HAP-1 (cell line): ENCODE data around the gene CLDN14.

Source experiments
- DNase-seq, 2 experiments: peaks; one replicate each; pipeline ENCODE4 v3.0.0-alpha.2; 2016 to 2020; ENCODE audit warnings: low spot score in 2 of 2
- H3K27me3 ChIP-seq: fragments of 250-450 bp; sonication (Bioruptor Pico); 2 replicates; pipeline ENCODE4 v1.5.1; 2020; ENCODE audit warnings: low read depth, mild to moderate bottlenecking, moderate library complexity
- H3K36me3 ChIP-seq: fragments of 250-450 bp; sonication (Bioruptor Pico); replicated peaks from 2 replicates; pipeline ENCODE4 v1.5.1; 2020; ENCODE audit warnings: mild to moderate bottlenecking
- H3K4me1 ChIP-seq: fragments of 250-450 bp; sonication (Bioruptor Pico); 2 replicates; pipeline ENCODE4 v1.5.1; 2020; ENCODE audit warnings: mild to moderate bottlenecking
- H3K4me3 ChIP-seq: fragments of 250-450 bp; sonication (Bioruptor Pico); 2 replicates; pipeline ENCODE4 v1.5.1; 2020; ENCODE audit warnings: mild to moderate bottlenecking, moderate library complexity
- H3K9me3 ChIP-seq: fragments of 250-450 bp; sonication (Bioruptor Pico); 2 replicates; pipeline ENCODE4 v1.5.1; 2020; ENCODE audit warnings: mild to moderate bottlenecking, moderate library complexity
- in situ Hi-C: fragments of 300-500 bp; cut with MboI; formaldehyde crosslinking; loops from 3 replicates; pipeline ENCODE4 v1.14.3; 2020; ENCODE audit warnings: low sequenced_read_pairs, inconsistent platforms, mixed read lengths

Gene CLDN14, protein sequence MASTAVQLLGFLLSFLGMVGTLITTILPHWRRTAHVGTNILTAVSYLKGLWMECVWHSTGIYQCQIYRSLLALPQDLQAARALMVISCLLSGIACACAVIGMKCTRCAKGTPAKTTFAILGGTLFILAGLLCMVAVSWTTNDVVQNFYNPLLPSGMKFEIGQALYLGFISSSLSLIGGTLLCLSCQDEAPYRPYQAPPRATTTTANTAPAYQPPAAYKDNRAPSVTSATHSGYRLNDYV

GRCh38 chr21:36479415-36480402 is at the start of gene CLDN14:
CLDN14 (minus strand) TSS chr21:36480122; CDS start chr21:36461695, 18,427 bp downstream.
- H3K27me3 ChIP-seq = no peaks in the 10 kb centered on the region
- no peak for DNase-seq

DNA sequence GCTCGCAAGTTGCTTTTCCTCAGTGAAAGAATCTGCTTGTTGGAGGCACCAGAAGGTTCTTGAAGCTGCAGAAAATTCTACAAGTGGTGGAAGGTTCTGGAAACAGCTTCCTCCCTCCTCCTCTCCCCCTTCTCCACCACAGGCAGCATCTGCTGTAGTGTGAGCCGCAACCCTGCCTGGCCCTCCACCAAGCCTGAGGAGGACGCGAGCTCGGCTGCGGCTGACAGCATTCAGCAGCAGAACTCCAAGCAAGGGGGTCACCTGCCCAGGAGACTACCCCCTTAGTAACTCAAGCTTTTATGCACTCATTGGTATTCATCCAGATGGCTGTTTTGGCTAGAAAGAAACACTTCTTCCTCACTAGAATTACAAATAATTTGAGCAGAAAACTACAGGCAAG is 48.8 kb upstream of the CLDN14 start:
- Histone ChIP-seq H3K4me1 (no peaks in the 10 kb centered on the region), H3K9me3 (no peaks in the 10 kb centered on the region), H3K4me3 (no peak overlapping the region), H3K36me3 (no peaks in the 10 kb centered on the region), H3K27me3 (no peaks in the 10 kb centered on the region)
- in situ Hi-C loops = no loop called here
- no peak for DNase-seq

More at GRCh38 chr21:36479415-36480402, at the start of gene CLDN14:
- Histone ChIP-seq H3K4me1 (no peaks in the 10 kb centered on the region), H3K36me3 (no peaks in the 10 kb centered on the region), H3K4me3 (no peak within 1 kb of the TSS), H3K9me3 (no peaks in the 10 kb centered on the region)
- in situ Hi-C loops = no loop called here

DNA sequence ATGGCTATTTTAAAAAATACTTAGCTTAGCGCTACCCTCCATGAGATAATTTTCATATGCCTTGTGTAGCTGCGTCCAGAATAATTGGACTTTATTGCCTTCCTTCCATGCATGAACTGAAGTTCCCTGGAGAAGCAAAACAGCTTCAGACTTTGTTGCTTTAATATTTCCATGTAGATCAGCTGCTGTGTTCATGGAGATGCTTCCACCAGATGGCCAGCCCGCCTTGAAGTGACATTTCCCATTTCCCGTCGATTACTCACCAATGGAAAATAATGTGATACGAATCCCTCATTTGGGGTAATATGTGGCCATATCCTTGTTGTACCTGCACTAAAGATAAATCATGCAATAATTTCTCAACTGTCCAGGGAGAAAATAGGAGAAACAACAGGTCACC is 47.4 kb upstream of the CLDN14 start:
- Histone ChIP-seq H3K36me3 (no peaks in the 10 kb centered on the region), H3K9me3 (no peaks in the 10 kb centered on the region), H3K27me3 (no peaks in the 10 kb centered on the region), H3K4me1 (no peaks in the 10 kb centered on the region), H3K4me3 (no peak overlapping the region)
- no peak for DNase-seq
- in situ Hi-C loops = no loop called here

DNA sequence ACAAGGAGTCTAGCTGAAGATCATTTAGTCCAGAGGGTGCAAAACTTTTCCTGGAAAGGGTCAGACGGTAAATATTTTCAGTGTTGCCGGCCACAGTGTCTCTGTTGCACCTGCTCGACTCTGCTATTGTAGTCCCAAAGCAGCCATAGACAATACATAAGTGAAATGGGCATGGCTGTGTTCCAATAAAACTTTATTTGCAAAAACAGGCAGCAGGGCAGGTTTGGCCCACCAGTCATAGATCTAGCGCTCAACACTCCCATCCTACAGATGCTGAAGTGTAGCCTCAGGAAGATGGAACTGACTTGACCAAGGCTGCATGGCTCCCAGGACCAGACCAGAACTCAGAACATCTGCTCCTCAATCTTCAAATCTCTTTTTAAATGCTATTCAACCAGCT is 46.2 kb upstream of the CLDN14 start:
- H3K4me3 ChIP-seq = no peak overlapping the region
- H3K36me3 ChIP-seq = no peaks in the 10 kb centered on the region
- H3K4me1 ChIP-seq = no peaks in the 10 kb centered on the region
- in situ Hi-C loops = no loop called here
- no peaks in the 10 kb centered on the region for H3K27me3 ChIP-seq
- no peaks in the 10 kb centered on the region for H3K9me3 ChIP-seq
- DNase-seq = no peak

GRCh38 chr21:36524477-36524876 is 44.6 kb upstream of the CLDN14 start:
- Histone ChIP-seq H3K36me3 (no peaks in the 10 kb centered on the region), H3K4me1 (no peaks in the 10 kb centered on the region), H3K9me3 (no peaks in the 10 kb centered on the region), H3K4me3 (no peak overlapping the region), H3K27me3 (no peaks in the 10 kb centered on the region)
- in situ Hi-C loops = no loop called here
- no peak for DNase-seq

DNA sequence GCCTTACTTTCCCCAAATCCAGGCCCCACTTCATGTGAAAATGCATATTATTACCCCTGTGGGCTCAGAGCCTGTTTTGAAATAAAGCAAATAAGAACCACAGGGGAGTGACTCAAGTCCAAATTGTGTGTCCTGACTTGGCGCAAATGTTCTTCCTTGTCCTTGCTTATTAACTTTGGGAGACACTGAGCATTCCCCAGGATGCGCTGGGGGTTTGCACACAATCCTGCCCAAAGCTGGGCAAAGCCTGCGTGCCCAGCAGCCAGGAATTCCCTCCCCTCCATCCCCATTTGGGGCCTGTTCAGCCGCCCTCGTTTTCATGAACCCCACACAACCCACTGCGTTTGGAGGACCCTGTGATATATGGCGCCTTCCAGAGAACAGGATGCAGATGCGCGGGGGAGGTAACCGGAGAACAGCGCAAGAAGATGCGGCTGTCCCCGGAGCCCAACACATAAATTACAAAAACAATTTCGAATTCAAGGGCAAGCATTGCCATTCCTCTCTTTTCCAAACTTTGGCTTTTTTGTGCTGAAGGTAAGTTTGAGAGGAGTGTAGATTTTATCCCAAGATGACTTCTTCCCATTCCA is 42.4 kb upstream of the CLDN14 start:
- no peaks in the 10 kb centered on the region for H3K4me1 ChIP-seq
- no peaks in the 10 kb centered on the region for H3K27me3 ChIP-seq
- no peak overlapping the region for H3K4me3 ChIP-seq
- DNase-seq = no peak
- in situ Hi-C loops = no loop called here
- no peaks in the 10 kb centered on the region for H3K9me3 ChIP-seq
- no peaks in the 10 kb centered on the region for H3K36me3 ChIP-seq

GRCh38 chr21:36518883-36519492 is 39.1 kb upstream of the CLDN14 start:
- no peaks in the 10 kb centered on the region for H3K36me3 ChIP-seq
- no peaks in the 10 kb centered on the region for H3K9me3 ChIP-seq
- H3K4me1 ChIP-seq = no peaks in the 10 kb centered on the region
- H3K27me3 ChIP-seq = no peaks in the 10 kb centered on the region
- in situ Hi-C loops = no loop called here
- no peak overlapping the region for H3K4me3 ChIP-seq
- no peak for DNase-seq

DNA sequence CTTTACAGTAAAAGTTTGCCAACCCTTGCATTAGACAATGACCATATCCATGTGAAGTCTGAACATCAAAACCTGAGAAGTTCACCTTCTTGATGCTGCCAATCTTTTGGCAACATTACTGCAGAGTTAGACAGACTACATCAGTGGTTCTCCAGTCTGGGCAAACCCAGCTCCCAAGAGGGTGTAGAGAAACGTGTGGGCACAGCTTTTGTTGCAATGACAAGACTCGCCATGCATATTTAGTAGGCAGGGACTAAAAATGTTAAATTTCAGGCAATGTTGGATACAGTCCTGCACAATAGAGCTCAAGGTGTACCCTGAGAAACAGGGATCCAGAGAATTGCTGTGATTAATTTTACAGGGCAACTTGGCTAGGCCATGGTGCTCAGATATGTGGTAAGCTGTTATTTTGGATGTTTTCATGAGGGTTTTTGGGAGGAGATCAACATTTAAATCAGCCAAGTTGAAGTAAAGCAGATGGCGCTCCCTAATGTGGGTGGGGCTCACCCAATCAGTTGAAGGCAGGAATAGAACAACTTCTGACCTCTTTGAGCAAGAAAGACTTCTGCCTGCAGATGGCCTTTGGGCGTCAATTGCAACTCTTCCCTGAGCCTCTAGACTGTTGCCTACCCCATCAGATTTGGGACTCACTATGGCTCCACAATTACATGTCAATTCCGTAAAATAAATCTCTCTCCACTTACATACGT is 37.6 kb upstream of the CLDN14 start:
- Histone ChIP-seq H3K9me3 (no peaks in the 10 kb centered on the region), H3K27me3 (no peaks in the 10 kb centered on the region), H3K4me1 (no peaks in the 10 kb centered on the region), H3K4me3 (no peak overlapping the region), H3K36me3 (no peaks in the 10 kb centered on the region)
- in situ Hi-C loops = no loop called here
- no peak for DNase-seq

DNA sequence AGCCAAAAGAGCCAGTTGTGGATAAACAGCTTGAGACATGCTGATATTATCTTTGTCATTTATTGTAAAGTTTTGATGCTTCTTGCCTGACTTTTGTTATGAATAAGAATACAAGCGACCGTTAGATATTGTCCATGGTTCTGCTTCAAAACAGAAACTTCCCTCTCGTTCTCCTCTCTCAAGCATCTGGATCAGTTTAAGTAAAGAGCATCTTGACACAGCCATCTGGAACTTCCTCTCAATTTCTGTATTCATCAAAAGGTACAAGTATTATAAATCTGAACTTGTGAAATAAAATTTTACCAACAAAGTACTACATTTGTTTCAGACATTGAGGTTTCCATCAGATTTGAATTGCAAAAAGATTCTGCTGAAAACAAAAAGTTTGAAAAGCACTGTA is 36.4 kb upstream of the CLDN14 start:
- Histone ChIP-seq H3K36me3 (no peaks in the 10 kb centered on the region), H3K27me3 (no peaks in the 10 kb centered on the region), H3K9me3 (no peaks in the 10 kb centered on the region), H3K4me1 (no peaks in the 10 kb centered on the region), H3K4me3 (no peak overlapping the region)
- DNase-seq = no peak
- in situ Hi-C loops = no loop called here

GRCh38 chr21:36513430-36513829 is 33.5 kb upstream of the CLDN14 start:
- H3K4me1 ChIP-seq = no peaks in the 10 kb centered on the region
- H3K9me3 ChIP-seq = no peaks in the 10 kb centered on the region
- no peak overlapping the region for H3K4me3 ChIP-seq
- no peaks in the 10 kb centered on the region for H3K36me3 ChIP-seq
- in situ Hi-C loops = no loop called here
- no peak for DNase-seq
- H3K27me3 ChIP-seq = no peaks in the 10 kb centered on the region

GRCh38 chr21:36512971-36513370 is 33.0 kb upstream of the CLDN14 start:
- no peak overlapping the region for H3K4me3 ChIP-seq
- H3K4me1 ChIP-seq = no peaks in the 10 kb centered on the region
- H3K27me3 ChIP-seq = no peaks in the 10 kb centered on the region
- no peak for DNase-seq
- H3K9me3 ChIP-seq = no peaks in the 10 kb centered on the region
- in situ Hi-C loops = no loop called here
- no peaks in the 10 kb centered on the region for H3K36me3 ChIP-seq

- H3K4me1 ChIP-seq = no peaks in the 10 kb centered on the region
- in situ Hi-C loops = no loop called here
Observed at GRCh38 chr21:36511484-36512220, 31.7 kb upstream of the CLDN14 start.

GRCh38 chr21:36510911-36511310 is 31.0 kb upstream of the CLDN14 start:
- no peaks in the 10 kb centered on the region for H3K27me3 ChIP-seq
- H3K4me3 ChIP-seq = no peak overlapping the region
- in situ Hi-C loops = no loop called here
- H3K4me1 ChIP-seq = no peaks in the 10 kb centered on the region
- DNase-seq = no peak
- H3K36me3 ChIP-seq = no peaks in the 10 kb centered on the region
- no peaks in the 10 kb centered on the region for H3K9me3 ChIP-seq

More at GRCh38 chr21:36511484-36512220, 31.7 kb upstream of the CLDN14 start:
- Histone ChIP-seq H3K4me3 (no peak overlapping the region), H3K9me3 (no peaks in the 10 kb centered on the region), H3K27me3 (no peaks in the 10 kb centered on the region), H3K36me3 (no peaks in the 10 kb centered on the region)
- DNase-seq = no peak
